ENCODE results near the gene FBLN7. TPM values are rescaled to one million over a fixed set of nuclear protein-coding genes. Genes with fewer than 3 reads are reported as not detected.
A peak's percentile ranks its signal among the peaks of the same experiment; 100 is the strongest.

The FBLN7 gene
- total and polyA plus RNA-seq, 2 experiments from 2014 or later = 0.16 TPM; not detected in 1

DNA sequence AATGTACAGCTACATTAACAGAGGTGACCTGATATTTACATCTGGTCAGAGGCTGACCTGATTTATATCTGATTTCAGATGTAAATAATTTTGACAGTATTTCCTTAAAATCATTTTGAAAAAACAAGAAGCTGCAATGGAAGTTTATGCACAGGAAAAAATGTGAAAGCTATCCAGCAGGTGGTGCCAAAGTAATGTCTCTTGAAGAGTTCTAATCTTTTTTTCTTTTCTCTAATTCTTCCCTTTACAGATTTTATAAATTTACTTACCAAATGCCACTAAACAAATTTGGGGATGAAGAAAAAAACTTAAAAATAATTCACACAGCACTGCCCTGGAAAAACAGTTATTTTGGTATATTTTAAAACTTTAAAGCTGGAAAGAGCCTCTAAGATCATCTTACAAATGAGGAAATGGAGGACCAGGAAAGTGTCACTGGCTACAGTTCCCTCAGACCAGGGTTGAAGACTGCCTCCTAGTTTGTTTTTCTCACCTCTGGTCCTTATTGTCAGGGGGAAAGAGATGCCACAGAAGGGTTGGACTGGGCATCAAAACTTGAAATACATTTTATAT lies 16.4 kb upstream of the FBLN7 start:
- Histone ChIP-seq H3K9me2 (ENCODE audit: insufficient read depth) (no peaks in the 10 kb centered on the region), H3K36me3 (ENCODE audit: insufficient read depth) (no peaks in the 10 kb centered on the region; the same call in 1 of the 2 replicates), H4K20me1 (replicated peaks; ENCODE audit: insufficient read depth) (no peaks in the 10 kb centered on the region), H2AFZ (no peak overlapping the region), H3K4me3 (no peak overlapping the region), H3K4me1 (ENCODE audit: insufficient read depth) (no peaks in the 10 kb centered on the region), H3K27ac (ENCODE audit: low read depth) (no peak overlapping the region), H3K4me2 (no peak overlapping the region), H3F3A (replicated peaks; ENCODE audit: low read depth) (no peaks in the 10 kb centered on the region), H3K27me3 (ENCODE audit: insufficient read depth) (no peaks in the 10 kb centered on the region), H3K79me2 (replicated peaks; ENCODE audit: insufficient read depth) (no peaks in the 10 kb centered on the region)
- H3K4me1 Mint-ChIP-seq = no peaks in the 10 kb centered on the region
- no peak for TF ChIP-seq EZH2phosphoT487 (IDR thresholded peaks at IDR 0.05; ENCODE audit: unreplicated experiment)
- no peak for TF ChIP-seq CREB1 (CRISPR knock-in tag; IDR thresholded peaks at IDR 0.05; ENCODE audit: low read depth)
- TF ChIP-seq, protein P1, sequence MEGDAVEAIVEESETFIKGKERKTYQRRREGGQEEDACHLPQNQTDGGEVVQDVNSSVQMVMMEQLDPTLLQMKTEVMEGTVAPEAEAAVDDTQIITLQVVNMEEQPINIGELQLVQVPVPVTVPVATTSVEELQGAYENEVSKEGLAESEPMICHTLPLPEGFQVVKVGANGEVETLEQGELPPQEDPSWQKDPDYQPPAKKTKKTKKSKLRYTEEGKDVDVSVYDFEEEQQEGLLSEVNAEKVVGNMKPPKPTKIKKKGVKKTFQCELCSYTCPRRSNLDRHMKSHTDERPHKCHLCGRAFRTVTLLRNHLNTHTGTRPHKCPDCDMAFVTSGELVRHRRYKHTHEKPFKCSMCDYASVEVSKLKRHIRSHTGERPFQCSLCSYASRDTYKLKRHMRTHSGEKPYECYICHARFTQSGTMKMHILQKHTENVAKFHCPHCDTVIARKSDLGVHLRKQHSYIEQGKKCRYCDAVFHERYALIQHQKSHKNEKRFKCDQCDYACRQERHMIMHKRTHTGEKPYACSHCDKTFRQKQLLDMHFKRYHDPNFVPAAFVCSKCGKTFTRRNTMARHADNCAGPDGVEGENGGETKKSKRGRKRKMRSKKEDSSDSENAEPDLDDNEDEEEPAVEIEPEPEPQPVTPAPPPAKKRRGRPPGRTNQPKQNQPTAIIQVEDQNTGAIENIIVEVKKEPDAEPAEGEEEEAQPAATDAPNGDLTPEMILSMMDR (conservative IDR thresholded peaks at IDR 0.05; ENCODE audit: low read depth in 2 of 2) = peak; percentile 60 to 80
- TF ChIP-seq, protein P2, sequence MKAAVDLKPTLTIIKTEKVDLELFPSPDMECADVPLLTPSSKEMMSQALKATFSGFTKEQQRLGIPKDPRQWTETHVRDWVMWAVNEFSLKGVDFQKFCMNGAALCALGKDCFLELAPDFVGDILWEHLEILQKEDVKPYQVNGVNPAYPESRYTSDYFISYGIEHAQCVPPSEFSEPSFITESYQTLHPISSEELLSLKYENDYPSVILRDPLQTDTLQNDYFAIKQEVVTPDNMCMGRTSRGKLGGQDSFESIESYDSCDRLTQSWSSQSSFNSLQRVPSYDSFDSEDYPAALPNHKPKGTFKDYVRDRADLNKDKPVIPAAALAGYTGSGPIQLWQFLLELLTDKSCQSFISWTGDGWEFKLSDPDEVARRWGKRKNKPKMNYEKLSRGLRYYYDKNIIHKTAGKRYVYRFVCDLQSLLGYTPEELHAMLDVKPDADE (IDR thresholded peaks at IDR 0.05) = no peak
- H3K9me3 Mint-ChIP-seq = peaks cover 8% of the 10 kb centered on the region; the same call in 1 of the 3 replicates
- no peak for ATAC-seq
- no peaks in the 10 kb centered on the region for H3K27me3 Mint-ChIP-seq (ENCODE audit: insufficient read depth, low read depth, poor library complexity)
- no peak overlapping the region for H3K4me3 Mint-ChIP-seq
- peaks cover 2% of the 10 kb centered on the region; the same call in 2 of the 3 replicates for H3K36me3 Mint-ChIP-seq (ENCODE audit: low read depth)
- peak; percentile 68 for DNase-seq (ENCODE audit: low spot score)
- no peak overlapping the region for H3K27ac Mint-ChIP-seq

DNA sequence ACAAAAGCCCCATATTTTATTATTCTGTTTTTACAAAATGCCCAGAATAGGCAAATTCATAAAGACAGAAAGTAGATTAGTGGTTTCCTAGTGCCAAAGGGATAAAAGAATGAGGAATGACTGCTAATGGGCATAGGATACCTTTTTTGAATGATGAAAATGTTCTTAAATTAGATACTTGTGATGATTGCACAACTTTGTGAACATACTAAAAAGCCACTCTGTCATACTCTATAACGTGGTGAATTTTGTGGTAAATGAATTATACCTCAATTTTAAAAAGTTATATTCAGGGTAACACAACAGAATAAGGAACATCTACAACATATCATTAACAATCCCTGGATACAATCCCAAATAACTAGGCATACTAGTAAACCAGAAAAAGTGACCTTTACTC lies 9.1 kb upstream of the FBLN7 start:
- no peak for TF ChIP-seq JUNB (IDR thresholded peaks at IDR 0.05; ENCODE audit: unreplicated experiment)
- no peak for TF ChIP-seq ZNF114 (CRISPR knock-in tag; IDR thresholded peaks at IDR 0.05)
- TF ChIP-seq, protein P3, sequence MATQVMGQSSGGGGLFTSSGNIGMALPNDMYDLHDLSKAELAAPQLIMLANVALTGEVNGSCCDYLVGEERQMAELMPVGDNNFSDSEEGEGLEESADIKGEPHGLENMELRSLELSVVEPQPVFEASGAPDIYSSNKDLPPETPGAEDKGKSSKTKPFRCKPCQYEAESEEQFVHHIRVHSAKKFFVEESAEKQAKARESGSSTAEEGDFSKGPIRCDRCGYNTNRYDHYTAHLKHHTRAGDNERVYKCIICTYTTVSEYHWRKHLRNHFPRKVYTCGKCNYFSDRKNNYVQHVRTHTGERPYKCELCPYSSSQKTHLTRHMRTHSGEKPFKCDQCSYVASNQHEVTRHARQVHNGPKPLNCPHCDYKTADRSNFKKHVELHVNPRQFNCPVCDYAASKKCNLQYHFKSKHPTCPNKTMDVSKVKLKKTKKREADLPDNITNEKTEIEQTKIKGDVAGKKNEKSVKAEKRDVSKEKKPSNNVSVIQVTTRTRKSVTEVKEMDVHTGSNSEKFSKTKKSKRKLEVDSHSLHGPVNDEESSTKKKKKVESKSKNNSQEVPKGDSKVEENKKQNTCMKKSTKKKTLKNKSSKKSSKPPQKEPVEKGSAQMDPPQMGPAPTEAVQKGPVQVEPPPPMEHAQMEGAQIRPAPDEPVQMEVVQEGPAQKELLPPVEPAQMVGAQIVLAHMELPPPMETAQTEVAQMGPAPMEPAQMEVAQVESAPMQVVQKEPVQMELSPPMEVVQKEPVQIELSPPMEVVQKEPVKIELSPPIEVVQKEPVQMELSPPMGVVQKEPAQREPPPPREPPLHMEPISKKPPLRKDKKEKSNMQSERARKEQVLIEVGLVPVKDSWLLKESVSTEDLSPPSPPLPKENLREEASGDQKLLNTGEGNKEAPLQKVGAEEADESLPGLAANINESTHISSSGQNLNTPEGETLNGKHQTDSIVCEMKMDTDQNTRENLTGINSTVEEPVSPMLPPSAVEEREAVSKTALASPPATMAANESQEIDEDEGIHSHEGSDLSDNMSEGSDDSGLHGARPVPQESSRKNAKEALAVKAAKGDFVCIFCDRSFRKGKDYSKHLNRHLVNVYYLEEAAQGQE (IDR thresholded peaks at IDR 0.05; ENCODE audit: unreplicated experiment) = no peak
- no peak for TF ChIP-seq EZH2phosphoT487 (IDR thresholded peaks at IDR 0.05; ENCODE audit: unreplicated experiment)
- no peak for TF ChIP-seq POLR2AphosphoS5 (IDR thresholded peaks at IDR 0.05; ENCODE audit: low read depth)
- TF ChIP-seq STAT1 (IDR thresholded peaks at IDR 0.05; ENCODE audit: unreplicated experiment) = no peak
- no peak for TF ChIP-seq CREB1 (CRISPR knock-in tag; IDR thresholded peaks at IDR 0.05; ENCODE audit: low read depth)
- TF ChIP-seq EZH2 (IDR thresholded peaks at IDR 0.05; ENCODE audit: low read depth, unreplicated experiment) = no peak
- TF ChIP-seq, protein P1 (conservative IDR thresholded peaks at IDR 0.05; ENCODE audit: low read depth in 2 of 2) = no peak
- TF ChIP-seq, protein P2 (IDR thresholded peaks at IDR 0.05) = no peak
- TF ChIP-seq ZNF331 (CRISPR knock-in tag; IDR thresholded peaks at IDR 0.05; ENCODE audit: low read depth) = no peak
- Histone ChIP-seq H3K27ac (ENCODE audit: low read depth) (no peak overlapping the region), H3K4me3 (no peak overlapping the region), H3K27me3 (ENCODE audit: insufficient read depth) (no peaks in the 10 kb centered on the region), H3K36me3 (ENCODE audit: insufficient read depth) (no peaks in the 10 kb centered on the region), H3K4me1 (ENCODE audit: insufficient read depth) (no peaks in the 10 kb centered on the region), H2AFZ (no peak overlapping the region), H3K9me2 (ENCODE audit: insufficient read depth) (no peaks in the 10 kb centered on the region), H4K20me1 (replicated peaks; ENCODE audit: insufficient read depth) (no peaks in the 10 kb centered on the region), H3K4me2 (no peak overlapping the region), H3F3A (replicated peaks; ENCODE audit: low read depth) (no peaks in the 10 kb centered on the region), H3K79me2 (replicated peaks; ENCODE audit: insufficient read depth) (no peaks in the 10 kb centered on the region)
- no peak overlapping the region for H3K27ac Mint-ChIP-seq
- ATAC-seq (no peak), DNase-seq (ENCODE audit: low spot score) (no peak)
- no peaks in the 10 kb centered on the region; the same call in 1 of the 3 replicates for H3K36me3 Mint-ChIP-seq (ENCODE audit: low read depth)
- H3K4me3 Mint-ChIP-seq = no peak overlapping the region
- no peaks in the 10 kb centered on the region for H3K4me1 Mint-ChIP-seq
- H3K27me3 Mint-ChIP-seq (ENCODE audit: insufficient read depth, low read depth, poor library complexity) = no peaks in the 10 kb centered on the region
- H3K9me3 Mint-ChIP-seq = peaks cover 23% of the 10 kb centered on the region; the same call in 2 of the 3 replicates

Measured in GM23338 (cell line).